H1 (cell line): ENCODE measurements around the gene ATAD3B. TPM values are rescaled to one million over a fixed set of nuclear protein-coding genes. Genes with fewer than 3 reads are reported as not detected.

Experiments
- CTCF ChIA-PET: fragments of 300-600 bp; sonication (Branson Sonifier 250); formaldehyde crosslinking; loops from one replicate; lab custom pipeline; 2021; ENCODE audit not compliant: partially characterized antibody; lab: Charles Lee
- POLR2A ChIA-PET: fragments of 300-600 bp; sonication (Branson Sonifier 250); formaldehyde crosslinking; loops from one replicate; lab custom pipeline; 2021; ENCODE audit warnings: inconsistent platforms; ENCODE audit not compliant: partially characterized antibody; lab: Charles Lee
- DNase-seq, 2 experiments: peaks; one replicate each; pipeline versions ENCODE4 v3.0.0 to v3.0.0-alpha.2; 2010 to 2022; ENCODE audit warnings: low spot score in 2 of 2, low read depth in 1 of 2, mixed read lengths in 1 of 2
- FAIRE-seq: peaks from 2 replicates; lab custom pipeline; 2011; peaks lifted over from hg19 to GRCh38; lab: Jason Lieb, UNC
- H2AFZ ChIP-seq: 2 replicates; pipeline ENCODE4 v1.8.1; 2012; ENCODE audit warnings: low read length, inconsistent platforms
- H2AK5ac ChIP-seq: 2 replicates; pipeline ENCODE4 v1.6.1; 2013; ENCODE audit warnings: low read depth, low read length
- H2BK120ac ChIP-seq: replicated peaks from 2 replicates; pipeline ENCODE3; 2013; ENCODE audit warnings: low read depth, low read length, inconsistent platforms
- H2BK12ac ChIP-seq: 2 replicates; pipeline ENCODE4 v1.6.1; 2013; ENCODE audit warnings: low read depth, low read length
- H2BK15ac ChIP-seq: 2 replicates; pipeline ENCODE4 v1.6.1; 2013; ENCODE audit warnings: low read length
- H2BK20ac ChIP-seq: 2 replicates; pipeline ENCODE4 v1.6.1; 2013; ENCODE audit warnings: low read length
- H2BK5ac ChIP-seq: 2 replicates; pipeline ENCODE4 v1.6.1; 2013; ENCODE audit warnings: low read depth, low read length
- H3K14ac ChIP-seq: 2 replicates; pipeline ENCODE4 v1.6.1; 2013; ENCODE audit warnings: inconsistent platforms; ENCODE audit not compliant: insufficient read length
- H3K18ac ChIP-seq: 2 replicates; pipeline ENCODE4 v1.6.1; 2013; ENCODE audit warnings: low read length; ENCODE audit errors: extremely low read depth
- H3K23ac ChIP-seq: 2 replicates; pipeline ENCODE4 v1.6.1; 2013; ENCODE audit warnings: inconsistent platforms; ENCODE audit not compliant: insufficient read length
- H3K23me2 ChIP-seq: 2 replicates; pipeline ENCODE4 v1.6.1; 2013; ENCODE audit warnings: low read depth, low read length
- H3K27ac ChIP-seq: 2 replicates; pipeline ENCODE4 v1.6.1; 2011; ENCODE audit warnings: low read depth, low read length, inconsistent platforms
- H3K27me3 ChIP-seq, 4 experiments: replicated peaks in 1 of 4; 1 replicate in 1 of 4; 2 replicates in 3 of 4; pipeline versions ENCODE4 v1.6.1 to v1.8.1; 2011 to 2013; ENCODE audit warnings: low read length in 3 of 4, mild to moderate bottlenecking in 3 of 4, inconsistent platforms in 2 of 4, mixed read lengths in 2 of 4, moderate library complexity in 1 of 4; ENCODE audit not compliant: control insufficient read depth in 3 of 4, insufficient read depth in 3 of 4; ENCODE audit errors: extremely low read depth in 1 of 4
- H3K36me3 ChIP-seq, 4 experiments: 2 replicates each; pipeline versions ENCODE4 v1.6.1 to v1.8.1; 2011 to 2013; ENCODE audit warnings: mild to moderate bottlenecking in 4 of 4, low read length in 3 of 4, moderate library complexity in 2 of 4, control low read depth in 1 of 4, inconsistent platforms in 1 of 4; ENCODE audit not compliant: insufficient read depth in 4 of 4, control insufficient read depth in 2 of 4
- H3K4ac ChIP-seq: replicated peaks from 2 replicates; pipeline ENCODE3; 2013; ENCODE audit warnings: low read length, low read depth, mixed read lengths, inconsistent platforms; ENCODE audit not compliant: insufficient read length
- H3K4me1 ChIP-seq, 4 experiments: replicated peaks in 1 of 4; 1 replicate in 1 of 4; 2 replicates in 3 of 4; pipeline versions ENCODE4 v1.6.1 to v1.8.1; 2011 to 2013; ENCODE audit warnings: low read length in 3 of 4, inconsistent platforms in 2 of 4, mixed read lengths in 1 of 4; ENCODE audit not compliant: insufficient read depth in 4 of 4, control insufficient read depth in 3 of 4
- H3K4me2 ChIP-seq, 2 experiments: 2 replicates each; pipeline versions ENCODE4 v1.6.1 to v1.8.1; 2011 to 2013; ENCODE audit warnings: low read depth in 2 of 2, low read length in 2 of 2, control low read depth in 1 of 2, inconsistent platforms in 1 of 2, mild to moderate bottlenecking in 1 of 2; ENCODE audit not compliant: insufficient read depth in 1 of 2
- H3K4me3 ChIP-seq, 4 experiments: fragments of 200-600, 300-600 bp in 1 of 4; sonication (generic), shearing (Covaris generic), sonication (Bioruptor Twin) in 1 of 4; 2 replicates each; pipeline versions ENCODE4 v1.5.1 to v1.8.1; 2011 to 2016; ENCODE audit warnings: low read length in 4 of 4, low read depth in 3 of 4, control low read depth in 2 of 4, inconsistent platforms in 2 of 4, mild to moderate bottlenecking in 2 of 4, mixed read lengths in 1 of 4, moderate library complexity in 1 of 4; ENCODE audit not compliant: insufficient read depth in 2 of 4; ENCODE audit errors: extremely low read depth in 1 of 4
- H3K56ac ChIP-seq: replicated peaks from 2 replicates; pipeline ENCODE3; 2013; ENCODE audit warnings: low read depth, mild to moderate bottlenecking, mixed read lengths, low read length, inconsistent platforms; ENCODE audit not compliant: insufficient read length
- H3K79me1 ChIP-seq: 2 replicates; pipeline ENCODE4 v1.6.1; 2013; ENCODE audit warnings: low read depth, low read length, control low read depth
- H3K79me2 ChIP-seq, 2 experiments: 2 replicates each; pipeline versions ENCODE4 v1.6.1 to v1.8.1; 2012 to 2013; ENCODE audit warnings: low read length in 2 of 2, mild to moderate bottlenecking in 2 of 2, inconsistent platforms in 1 of 2; ENCODE audit not compliant: insufficient read depth in 2 of 2, control insufficient read depth in 1 of 2
- H3K9ac ChIP-seq, 4 experiments: replicated peaks in 1 of 4; 1 replicate in 1 of 4; 2 replicates in 3 of 4; pipeline versions ENCODE4 v1.6.1 to v1.8.1; 2011 to 2013; ENCODE audit warnings: low read depth in 3 of 4, low read length in 3 of 4, control low read depth in 2 of 4, mild to moderate bottlenecking in 2 of 4, moderate library complexity in 2 of 4, inconsistent platforms in 1 of 4; ENCODE audit errors: extremely low read depth in 1 of 4
- H3K9me3 ChIP-seq, 2 experiments: 2 replicates each; pipeline versions ENCODE4 v1.6.1 to v1.8.1; 2012 to 2013; ENCODE audit warnings: mild to moderate bottlenecking in 2 of 2, moderate library complexity in 2 of 2, control low read depth in 1 of 2, inconsistent platforms in 1 of 2, low read depth in 1 of 2, low read length in 1 of 2, mixed read lengths in 1 of 2; ENCODE audit not compliant: insufficient read depth in 2 of 2
- H4K20me1 ChIP-seq, 2 experiments: replicated peaks in 1 of 2; 2 replicates each; pipeline versions ENCODE3 to v1.8.1; 2011 to 2013; ENCODE audit warnings: inconsistent platforms in 2 of 2, low read length in 2 of 2, mild to moderate bottlenecking in 1 of 2; ENCODE audit not compliant: insufficient read depth in 2 of 2, control insufficient read depth in 1 of 2
- H4K5ac ChIP-seq: 2 replicates; pipeline ENCODE4 v1.6.1; 2013; ENCODE audit warnings: low read length, low read depth, mixed read lengths, inconsistent platforms; ENCODE audit not compliant: insufficient read length
- H4K8ac ChIP-seq: 2 replicates; pipeline ENCODE4 v1.8.0; 2013; ENCODE audit warnings: mild to moderate bottlenecking, moderate library complexity, low read length, inconsistent platforms; ENCODE audit not compliant: insufficient read depth; ENCODE audit errors: extremely low read depth
- H4K91ac ChIP-seq: replicated peaks from 2 replicates; pipeline ENCODE3; 2013; ENCODE audit warnings: low read length, mixed read lengths, inconsistent platforms; ENCODE audit not compliant: insufficient read length
- CEBPB ChIP-seq: IDR thresholded peaks from 2 replicates; pipeline ENCODE4 v1.6.1; 2012; ENCODE audit warnings: low read depth, low read length
- EGR1 ChIP-seq: IDR thresholded peaks from 2 replicates; pipeline ENCODE4 v1.6.1; 2011; ENCODE audit warnings: low read depth, low read length, borderline replicate concordance
- SIRT6 ChIP-seq: IDR thresholded peaks from one replicate; pipeline ENCODE4 v1.7.1; 2012; ENCODE audit warnings: low read length, inconsistent platforms
- SP2 ChIP-seq: IDR thresholded peaks from 2 replicates; pipeline ENCODE4 v1.6.1; 2012; ENCODE audit warnings: mild to moderate bottlenecking, low read length, inconsistent platforms
- SUZ12 ChIP-seq: fragments of 200-600 bp; sonication (generic); IDR thresholded peaks from 2 replicates; pipeline ENCODE4 v1.6.1; 2012; ENCODE audit warnings: mild to moderate bottlenecking, inconsistent platforms, low read length, moderate library complexity, mixed read lengths
- WGBS, 2 experiments: shearing (Covaris generic) in 1 of 2; methylation state at CpG; one replicate each; pipeline versions ENCODE4 v1.1.6 to v1.1.7; 2013 to 2015; ENCODE audit warnings: low lambda C conversion rate in 2 of 2, mixed read lengths in 2 of 2, inconsistent platforms in 1 of 2, low coverage in 1 of 2, missing lambda C conversion rate in 1 of 2; ENCODE audit not compliant: insufficient replicate concordance in 2 of 2, insufficient coverage in 1 of 2, insufficient read length in 1 of 2; ENCODE audit errors: extremely low coverage in 1 of 2, missing lambda C conversion rate in 1 of 2; 5-methylcytosine and 5-hydroxymethylcytosine counted together
- polyA plus RNA-seq, 7 experiments: library from polyadenylated mRNA; depleted of rRNA in 3 of 7; stranded (reverse) in 5 of 7; unstranded in 2 of 7; fragments of >200 nt in 5 of 7; fragments of 200-250 nt in 2 of 7; gene quantifications; 1 replicate in 5 of 7; 2 replicates in 1 of 7; 4 replicates in 1 of 7; pipeline versions ENCODE4 v1.2.1 to v1.2.3, GENCODE V29; 2011 to 2013; ENCODE audit warnings: missing spikeins in 2 of 7, mixed read lengths in 2 of 7
- total RNA-seq: library from RNA; stranded (reverse); fragmentation: NEBNext Ultra II Directional; extraction: Animal tissue kit (Norgen Biotek cat#: 25700); gene quantifications from 2 replicates; pipeline ENCODE4 v1.2.1, GENCODE V29; 2021

ATAD3B gene
- total and polyA plus RNA-seq, 2 of the 8 experiments (the other 6 are each of a cell fraction or from before 2014, with no cell fraction given) = 31.3 to 63.0 TPM

GRCh38 chr1:1425753-1426495 lies 45.6 kb upstream of the ATAD3B start:
- no peak overlapping the region for H2AFZ ChIP-seq
- H3K36me3 ChIP-seq = no peaks in the 10 kb centered on the region; a peak in 1 of 8 replicates
- H3K23ac ChIP-seq = no peak overlapping the region
- peak overlapping the region; percentile 89 for H3K18ac ChIP-seq
- H3K4me3 ChIP-seq = peak overlapping the region in 3 of 4 experiments; percentile 11 to 38 (median 14); a peak in 4 of 8 replicates
- peak overlapping the region; percentile 15 for H2BK120ac ChIP-seq
- H4K20me1 ChIP-seq = no peaks in the 10 kb centered on the region
- peak overlapping the region; percentile 29 for H3K14ac ChIP-seq
- peak overlapping the region; percentile 94; the same call in 1 of the 2 replicates for H2BK12ac ChIP-seq
- H4K8ac ChIP-seq = peak overlapping the region; percentile 86
- peak overlapping the region; percentile 90; the same call in 1 of the 2 replicates for H2BK20ac ChIP-seq
- FAIRE-seq (no peak), DNase-seq (peak in 1 of 2 experiments; percentile 73)
- 0 out of 2 replicates have a peak overlapping the region, but pooled peaks have one; percentile 7 for H2AK5ac ChIP-seq
- H3K4me1 ChIP-seq = peaks cover 0 to 39% (median 27%) of the 10 kb centered on the region in 4 experiments; a peak in 6 of 7 replicates
- peaks cover 0 to 3% of the 10 kb centered on the region in 2 experiments; a peak in 1 of 4 replicates for H3K9me3 ChIP-seq
- H3K27me3 ChIP-seq = no peaks in the 10 kb centered on the region; a peak in 1 of 7 replicates
- no peak overlapping the region for H3K9ac ChIP-seq
- H2BK15ac ChIP-seq = peak overlapping the region; percentile 97; the same call in 1 of the 2 replicates
- no peaks in the 10 kb centered on the region for H3K79me2 ChIP-seq
- ChIA-PET CTCF (interaction anchor here (1.3 to 3.4 kb wide), 4 partner anchors 15 to 79 kb away, joined by 3 to 14 read pairs (median 4); no protein-coding TSS in a partner anchor), POLR2A (interaction anchor here (0.7 to 22.9 kb wide), 8 partner anchors 7 to 50 kb away, joined by 3 to 515 read pairs (median 8); partner anchors contain the start of genes CCNL2, MRPL20 and VWA1)
- WGBS, 2 experiments = 60% methylated on average over 26 of the region's 33 CpGs; no CpG with 5 or more reads in 1 of the 2 experiments
- peak overlapping the region; percentile 70 for H3K56ac ChIP-seq
- peak overlapping the region; percentile 90; the same call in 1 of the 2 replicates for H2BK5ac ChIP-seq
- H3K4me2 ChIP-seq = peak overlapping the region; percentile 49 to 56; a peak in 3 of 4 replicates
- H4K91ac ChIP-seq = peak overlapping the region; percentile 97
- no peaks in the 10 kb centered on the region for H3K79me1 ChIP-seq
- H3K4ac ChIP-seq = peak overlapping the region; percentile 65
- H4K5ac ChIP-seq = peak overlapping the region; percentile 64
- peaks cover 6% of the 10 kb centered on the region; the same call in 1 of the 2 replicates for H3K23me2 ChIP-seq
- H3K27ac ChIP-seq = no peak overlapping the region
- TF ChIP-seq SP2 (no peak), SUZ12 (no peak), EGR1 (no peak), CEBPB (no peak), SIRT6 (no peak)
